Measurements from ENCODE around the gene CAPZA1.

The CAPZA1 gene

DNA sequence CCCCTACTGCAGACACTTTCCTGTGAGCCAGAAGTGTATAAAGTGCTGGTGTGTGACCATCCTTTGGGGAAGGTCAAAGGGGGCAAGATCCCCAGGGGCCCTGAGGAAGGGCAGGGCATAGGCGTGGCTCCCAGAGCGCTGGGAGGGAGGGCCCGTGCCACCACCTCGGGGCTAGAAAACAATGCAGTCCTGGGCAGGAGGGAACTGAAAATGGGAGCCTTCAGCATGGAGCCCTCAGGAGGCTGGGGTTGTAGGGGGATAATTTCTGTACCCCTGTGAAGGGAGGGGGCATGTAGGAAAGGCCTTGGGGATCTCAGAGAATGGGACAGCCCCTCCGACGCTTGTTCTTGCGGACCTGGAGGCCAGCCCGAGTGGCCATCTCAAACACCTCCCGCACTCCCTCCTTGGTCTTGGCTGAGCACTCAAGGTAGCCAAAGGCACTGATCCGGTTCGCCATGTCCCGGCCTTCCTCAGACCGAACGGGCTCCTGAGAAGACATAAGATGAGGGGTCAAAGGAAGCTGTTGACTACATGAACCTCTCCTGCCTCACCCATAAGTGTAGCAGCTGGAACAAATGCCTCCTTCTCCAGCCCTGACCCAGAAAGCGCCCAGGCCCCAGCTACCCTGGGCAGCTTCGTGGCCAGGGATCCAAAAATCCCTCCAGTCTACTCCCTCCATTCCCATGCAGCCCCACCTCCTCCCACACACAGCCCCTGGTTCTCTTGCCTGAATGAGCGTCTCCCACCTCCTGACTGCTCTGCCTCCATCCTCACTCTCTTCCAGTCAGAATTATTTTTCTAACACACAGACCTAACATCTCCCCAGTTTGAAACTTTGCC lies 81.8 kb downstream of the CAPZA1 start:
- no peak for DNase-seq (ENCODE audit: low read depth)

- no peak for DNase-seq (ENCODE audit: low read depth)
These were observed 82.4 kb downstream of the CAPZA1 start for GRCh38 chr1:112702067-112702395.

DNA sequence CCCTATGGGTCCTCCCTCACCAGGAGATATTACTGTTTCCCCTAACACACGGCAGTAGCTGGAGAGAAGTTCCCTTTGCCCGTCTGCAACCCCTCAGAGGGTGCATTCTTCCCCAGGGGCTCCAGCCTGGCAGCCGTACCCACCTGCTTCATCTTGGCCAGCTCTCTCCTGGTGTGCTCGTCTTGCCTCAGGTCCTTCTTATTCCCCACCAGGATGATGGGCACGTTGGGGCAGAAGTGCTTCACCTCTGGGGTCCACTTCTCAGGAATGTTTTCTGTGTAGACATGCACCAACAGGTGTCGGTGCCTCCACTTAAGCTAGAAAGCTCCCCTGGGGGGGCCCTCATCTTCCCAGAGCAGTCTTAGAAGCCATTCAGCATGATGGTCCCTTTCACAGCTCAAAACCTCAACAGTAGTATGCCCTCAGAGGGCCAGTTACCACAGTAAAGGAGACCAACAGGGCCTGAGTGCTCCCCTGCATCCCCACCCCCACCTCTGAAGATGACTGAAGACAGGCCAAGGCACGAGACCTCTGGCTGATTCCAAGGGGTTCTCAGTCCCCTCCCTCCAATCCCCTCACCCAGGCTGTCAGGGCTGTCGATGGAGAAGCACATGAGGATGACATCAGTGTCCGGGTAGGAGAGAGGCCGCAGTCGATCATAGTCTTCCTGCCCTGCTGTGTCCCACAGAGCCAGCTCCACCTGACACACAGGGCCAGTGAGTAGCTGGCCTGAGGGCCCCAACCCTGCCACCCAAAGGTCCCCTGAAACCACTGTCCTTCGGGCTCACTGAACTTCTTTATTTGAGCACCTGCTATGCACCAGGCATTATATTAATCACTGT lies 83.0 kb downstream of the CAPZA1 start:
- DNase-seq (ENCODE audit: low read depth) = no peak

- no peak for DNase-seq (ENCODE audit: low read depth)
These were observed 84.1 kb downstream of the CAPZA1 start for GRCh38 chr1:112703706-112704105.

GRCh38 chr1:112704391-112704933 lies 84.8 kb downstream of the CAPZA1 start:
- DNase-seq (ENCODE audit: low read depth) = no peak

DNA sequence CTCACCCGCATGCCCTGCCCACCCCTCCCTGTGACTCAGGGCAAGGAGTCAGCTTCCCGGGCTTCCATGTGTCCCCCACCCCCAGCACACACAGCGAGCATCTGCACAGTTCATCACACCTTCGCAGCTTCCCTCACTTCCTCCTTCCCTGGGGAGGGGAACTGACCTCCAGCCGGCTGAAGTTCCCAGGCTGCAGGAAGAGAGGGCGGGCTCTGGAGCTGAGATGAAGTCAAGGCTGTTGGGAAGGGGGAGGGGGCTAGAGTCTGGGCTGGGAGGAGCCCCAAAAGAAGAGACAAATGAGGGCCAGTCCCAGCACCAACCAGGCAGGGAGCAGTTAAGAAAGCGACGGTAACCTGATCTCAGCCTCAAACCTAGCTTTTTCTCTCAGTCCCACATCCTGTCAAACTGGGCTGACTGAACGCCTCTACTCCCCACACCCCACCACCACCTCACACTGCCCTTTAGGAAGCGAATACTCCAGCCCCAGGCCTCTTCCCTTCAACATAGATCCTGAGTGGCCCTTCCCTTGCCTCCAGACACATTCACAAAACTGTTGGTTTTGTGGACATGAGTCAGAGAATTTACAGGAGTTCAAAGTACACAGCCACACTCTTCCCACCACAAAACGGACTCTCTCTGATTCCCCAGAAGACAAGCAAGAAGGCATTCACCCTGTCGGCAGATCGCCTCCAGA lies 85.4 kb downstream of the CAPZA1 start:
- DNase-seq (ENCODE audit: low read depth) = peak; percentile 18

- DNase-seq (ENCODE audit: low read depth) = no peak
These were observed 87.0 kb downstream of the CAPZA1 start, which contains the start of gene RHOC for GRCh38 chr1:112706505-112707220. TSS of gene RHOC (minus strand) at chr1:112707127. CDS start at chr1:112703799, 3,328 bp downstream.

DNA sequence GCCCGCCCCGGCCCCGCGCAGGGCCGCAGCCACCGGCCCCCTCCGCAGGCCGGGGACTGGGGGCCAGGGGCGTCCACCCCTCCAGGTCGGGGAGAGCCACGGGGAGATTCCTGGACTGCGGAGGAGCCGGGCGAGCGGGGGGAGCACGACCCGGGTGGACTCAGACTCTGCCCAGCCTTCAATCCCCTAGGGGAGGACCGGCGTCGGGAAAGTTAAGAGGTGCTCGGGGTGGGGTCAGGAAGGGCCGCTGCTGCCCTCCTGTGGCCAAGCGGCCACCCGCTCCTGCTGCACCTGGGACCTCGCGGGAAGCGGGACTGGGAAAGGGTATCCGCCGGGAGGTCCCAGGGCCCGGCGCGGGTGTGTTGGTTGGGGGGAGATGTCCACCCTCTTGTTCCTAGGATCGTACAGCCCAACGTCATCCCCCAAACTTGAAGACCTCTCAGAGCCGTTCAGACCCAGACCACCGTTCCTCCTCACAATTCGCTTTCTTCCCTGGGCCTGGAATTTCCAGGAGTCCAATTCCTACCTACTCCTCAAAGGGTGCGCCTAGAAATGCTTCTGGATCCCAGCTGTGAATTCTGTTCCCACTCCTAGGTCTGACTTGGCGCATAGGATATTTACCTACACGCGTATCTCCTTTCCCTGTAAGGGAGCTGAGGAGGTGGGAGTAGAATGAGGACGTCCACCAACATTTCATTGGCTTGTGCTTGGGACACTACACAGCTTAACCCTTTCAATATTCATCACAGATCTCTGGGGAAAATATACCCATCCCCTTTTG lies 87.8 kb downstream of the CAPZA1 start:
- peak; percentile 56 for DNase-seq (ENCODE audit: low read depth)

DNA sequence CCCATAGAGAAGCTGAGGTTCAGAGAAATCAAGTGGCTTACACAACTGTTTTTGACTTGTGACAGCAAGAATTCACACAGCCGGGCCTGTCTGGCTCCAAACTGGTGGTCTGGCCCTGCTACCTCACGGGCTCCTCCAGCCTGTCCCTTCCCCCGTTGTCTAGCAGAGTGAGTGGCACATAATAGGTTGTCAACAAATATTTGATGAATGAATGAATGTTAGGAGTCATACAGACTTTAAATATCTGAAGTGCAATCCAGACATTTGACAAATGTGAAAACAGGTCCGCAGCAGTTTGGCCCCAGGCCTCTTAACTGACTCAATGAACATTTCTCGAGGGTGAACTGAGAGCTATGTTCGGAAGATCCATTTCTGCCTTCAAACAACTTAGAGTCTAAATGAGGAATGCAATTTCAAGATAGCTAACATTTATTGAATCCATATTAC lies 88.4 kb downstream of the CAPZA1 start:
- DNase-seq (ENCODE audit: low read depth) = no peak

- no peak for DNase-seq (ENCODE audit: low read depth)
These were observed 88.9 kb downstream of the CAPZA1 start for GRCh38 chr1:112708489-112708888.

- no peak for DNase-seq (ENCODE audit: low read depth)
These were observed 90.5 kb downstream of the CAPZA1 start for GRCh38 chr1:112710159-112710558.

DNA sequence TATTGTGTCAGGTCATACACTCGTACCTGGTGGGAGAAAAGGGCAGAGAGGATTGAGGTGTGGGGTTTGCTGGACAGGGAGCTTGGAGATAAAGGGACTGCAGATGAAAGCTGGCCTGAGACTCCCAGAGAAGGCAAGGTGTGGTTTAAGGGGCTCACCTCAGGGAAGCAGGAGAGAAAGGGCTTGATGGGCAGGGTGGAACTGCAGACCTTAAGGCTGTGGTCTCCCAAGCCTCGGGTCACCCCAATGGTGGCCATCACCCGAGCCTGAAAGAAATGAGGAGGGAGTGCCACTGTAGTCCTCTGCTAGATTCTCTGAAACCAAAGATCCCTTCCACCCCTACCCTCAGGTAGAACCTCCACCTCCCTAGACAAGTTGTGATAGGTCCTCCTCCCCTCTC lies 91.0 kb downstream of the CAPZA1 start:
- no peak for DNase-seq (ENCODE audit: low read depth)

- DNase-seq (ENCODE audit: low read depth) = no peak
These were observed 91.4 kb downstream of the CAPZA1 start for GRCh38 chr1:112711041-112711440.

GRCh38 chr1:112711670-112712069 lies 92.0 kb downstream of the CAPZA1 start:
- DNase-seq (ENCODE audit: low read depth) = no peak

DNA sequence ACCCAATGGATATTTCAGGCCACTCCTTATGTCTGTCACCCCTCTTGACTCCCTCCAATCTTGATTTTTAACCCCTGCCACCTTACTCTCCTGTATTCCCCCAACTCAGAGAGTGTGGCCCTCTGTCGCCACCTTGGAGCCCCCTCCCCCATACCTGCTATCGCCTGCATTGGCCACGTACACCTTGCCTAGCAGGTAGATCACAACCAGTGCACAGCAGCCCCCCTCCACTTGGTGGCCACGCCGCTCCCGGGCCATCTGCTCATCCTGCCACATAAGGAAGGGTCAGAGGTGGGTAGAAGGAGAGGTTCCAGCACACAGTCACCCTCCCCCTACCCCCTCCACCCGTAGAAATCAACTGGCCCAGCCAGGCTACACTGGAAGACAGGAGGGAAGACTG lies 92.6 kb downstream of the CAPZA1 start:
- no peak for DNase-seq (ENCODE audit: low read depth)

- no peak for DNase-seq (ENCODE audit: low read depth)
These were observed 93.1 kb downstream of the CAPZA1 start for GRCh38 chr1:112712701-112713128.

GRCh38 chr1:112713466-112714312 lies 94.1 kb downstream of the CAPZA1 start:
- DNase-seq (ENCODE audit: low read depth) = no peak

- DNase-seq (ENCODE audit: low read depth) = no peak
These were observed 95.0 kb downstream of the CAPZA1 start for GRCh38 chr1:112714313-112715263.

Data from activated T-cell treated with anti-CD3 and anti-CD28 coated beads for 24 hours (primary cell).